HFFc6 (cell line): ENCODE results near the gene HMOX2. TPM values are rescaled to one million over a fixed set of nuclear protein-coding genes. Genes with fewer than 3 reads are reported as not detected.
A peak's percentile ranks its signal among the peaks of the same experiment; 100 is the strongest.

Experiments used
- DNase-seq: peaks from one replicate; pipeline ENCODE4 v3.0.0-alpha.2; 2018
- H3K27ac Mint-ChIP-seq: 2 replicates; pipeline ENCODE4 v1.8.0; 2020; ENCODE audit warnings: mild to moderate bottlenecking, mixed read lengths
- H3K27me3 Mint-ChIP-seq: 2 replicates; pipeline ENCODE4 v1.8.0; 2021; ENCODE audit warnings: mild to moderate bottlenecking, moderate library complexity, mixed read lengths; ENCODE audit not compliant: insufficient read depth
- H3K36me3 Mint-ChIP-seq: 2 replicates; pipeline ENCODE4 v1.8.0; 2021; ENCODE audit warnings: low read depth, mixed read lengths
- H3K4me1 Mint-ChIP-seq: 2 replicates; pipeline ENCODE4 v1.8.0; 2020; ENCODE audit warnings: low read depth, mixed read lengths
- H3K4me3 Mint-ChIP-seq: 2 replicates; pipeline ENCODE4 v1.8.0; 2020; ENCODE audit warnings: mild to moderate bottlenecking, moderate library complexity, mixed read lengths
- H3K9me3 Mint-ChIP-seq: 2 replicates; pipeline ENCODE4 v1.8.0; 2020; ENCODE audit warnings: mild to moderate bottlenecking, mixed read lengths
- total RNA-seq, 6 experiments: library from RNA; stranded (reverse); fragmentation: NEBNext Ultra II Directional; extraction: Animal tissue kit (Norgen Biotek cat#: 25700); gene quantifications; 2 replicates in 1 of 6; 3 replicates in 5 of 6; pipeline ENCODE4 v1.2.3, GENCODE V29; 2021
- TF ChIP-seq, protein P1 (sequence below): fragments of 200-600 bp; sonication (generic); IDR thresholded peaks from 2 replicates; pipeline ENCODE4 v1.5.0; 2021; ENCODE audit warnings: antibody characterized with exemption, mild to moderate bottlenecking

The HMOX2 gene
- total RNA-seq, 6 experiments from 2014 or later = 45.2 to 60.5 (median 54.9) TPM

DNA sequence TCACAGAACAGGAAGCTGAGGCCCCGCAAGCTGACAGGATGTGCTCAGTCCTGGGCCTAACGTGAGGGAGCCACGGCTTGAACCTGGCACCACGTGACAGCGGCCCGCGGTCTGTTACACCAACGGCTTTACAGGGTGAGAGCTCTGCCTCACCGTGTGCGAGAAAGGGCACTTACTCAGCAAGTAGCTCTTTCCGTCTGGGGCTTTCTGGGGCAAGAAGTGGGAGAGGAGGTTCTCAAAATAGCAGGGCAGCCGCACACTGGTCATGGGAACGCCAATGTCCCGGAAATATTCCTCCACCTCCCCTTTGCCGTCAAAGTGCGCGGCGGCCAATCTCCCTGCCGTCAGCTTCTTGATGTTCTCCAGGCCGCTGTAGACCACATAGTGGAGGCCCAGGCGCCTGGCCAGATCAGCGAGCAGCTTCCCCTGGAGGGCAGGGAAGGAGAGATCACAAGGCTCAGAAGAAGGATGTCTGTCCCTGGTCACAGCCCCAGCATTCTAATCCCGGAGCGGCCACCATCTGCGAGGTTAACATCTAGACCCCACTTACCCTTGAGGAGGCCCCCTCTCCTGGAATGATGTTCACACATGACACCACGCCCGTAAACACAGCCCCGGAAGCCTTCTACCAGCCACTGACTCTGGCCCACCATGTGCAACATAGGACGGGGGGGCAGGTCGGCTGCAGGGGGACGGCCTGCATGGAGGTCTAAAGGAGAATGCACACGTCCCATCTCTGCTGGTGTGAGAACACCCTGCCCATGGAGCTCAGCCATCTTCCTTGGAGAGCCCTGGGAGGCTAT, 10.0 kb upstream of the HMOX2 start:
- Mint-ChIP-seq H3K27me3 (peaks cover 2% of the 10 kb centered on the region), H3K36me3 (peaks cover 11% of the 10 kb centered on the region)

GRCh38 chr16:4467916-4468315, 8.3 kb upstream of the HMOX2 start:
- Mint-ChIP-seq H3K4me3 (no peak overlapping the region), H3K36me3 (peaks cover 11% of the 10 kb centered on the region), H3K9me3 (no peaks in the 10 kb centered on the region), H3K27ac (no peak overlapping the region), H3K4me1 (peaks cover 16% of the 10 kb centered on the region), H3K27me3 (peaks cover 2% of the 10 kb centered on the region)
- no peak for DNase-seq
- TF ChIP-seq, protein P1, sequence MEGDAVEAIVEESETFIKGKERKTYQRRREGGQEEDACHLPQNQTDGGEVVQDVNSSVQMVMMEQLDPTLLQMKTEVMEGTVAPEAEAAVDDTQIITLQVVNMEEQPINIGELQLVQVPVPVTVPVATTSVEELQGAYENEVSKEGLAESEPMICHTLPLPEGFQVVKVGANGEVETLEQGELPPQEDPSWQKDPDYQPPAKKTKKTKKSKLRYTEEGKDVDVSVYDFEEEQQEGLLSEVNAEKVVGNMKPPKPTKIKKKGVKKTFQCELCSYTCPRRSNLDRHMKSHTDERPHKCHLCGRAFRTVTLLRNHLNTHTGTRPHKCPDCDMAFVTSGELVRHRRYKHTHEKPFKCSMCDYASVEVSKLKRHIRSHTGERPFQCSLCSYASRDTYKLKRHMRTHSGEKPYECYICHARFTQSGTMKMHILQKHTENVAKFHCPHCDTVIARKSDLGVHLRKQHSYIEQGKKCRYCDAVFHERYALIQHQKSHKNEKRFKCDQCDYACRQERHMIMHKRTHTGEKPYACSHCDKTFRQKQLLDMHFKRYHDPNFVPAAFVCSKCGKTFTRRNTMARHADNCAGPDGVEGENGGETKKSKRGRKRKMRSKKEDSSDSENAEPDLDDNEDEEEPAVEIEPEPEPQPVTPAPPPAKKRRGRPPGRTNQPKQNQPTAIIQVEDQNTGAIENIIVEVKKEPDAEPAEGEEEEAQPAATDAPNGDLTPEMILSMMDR = no peak

More for the DNA sequence above, 10.0 kb upstream of the HMOX2 start:
- no peak for DNase-seq
- TF ChIP-seq, protein P1 = no peak
- no peak overlapping the region for H3K27ac Mint-ChIP-seq
- no peaks in the 10 kb centered on the region for H3K9me3 Mint-ChIP-seq
- H3K4me1 Mint-ChIP-seq = peaks cover 16% of the 10 kb centered on the region
- no peak overlapping the region for H3K4me3 Mint-ChIP-seq

DNA sequence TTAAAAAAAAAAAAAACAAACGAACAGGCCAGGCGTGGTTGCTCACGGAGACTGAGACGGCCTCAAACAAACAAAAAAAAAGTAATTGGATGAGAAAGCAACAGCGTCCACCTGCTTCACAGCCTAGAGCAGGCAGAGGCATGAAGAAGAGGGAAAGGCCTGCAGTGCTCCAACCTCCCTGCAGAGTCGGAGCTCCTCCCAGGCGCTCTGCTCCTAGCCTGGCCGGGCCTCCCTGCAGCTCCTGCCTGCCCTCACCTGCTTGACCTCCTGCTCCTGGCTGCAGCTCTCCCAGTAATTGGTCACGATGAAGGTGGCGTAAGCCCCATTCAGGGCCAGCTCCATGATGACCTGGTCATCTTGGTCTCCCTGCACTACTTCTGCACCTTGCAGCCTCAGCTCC, 7.2 kb upstream of the HMOX2 start:
- TF ChIP-seq, protein P1 = no peak
- Mint-ChIP-seq H3K4me3 (no peak overlapping the region), H3K36me3 (peaks cover 11% of the 10 kb centered on the region), H3K27ac (no peak overlapping the region), H3K4me1 (peaks cover 12% of the 10 kb centered on the region), H3K9me3 (no peaks in the 10 kb centered on the region), H3K27me3 (no peaks in the 10 kb centered on the region; the same call in none of the 2 replicates)
- no peak for DNase-seq

DNA sequence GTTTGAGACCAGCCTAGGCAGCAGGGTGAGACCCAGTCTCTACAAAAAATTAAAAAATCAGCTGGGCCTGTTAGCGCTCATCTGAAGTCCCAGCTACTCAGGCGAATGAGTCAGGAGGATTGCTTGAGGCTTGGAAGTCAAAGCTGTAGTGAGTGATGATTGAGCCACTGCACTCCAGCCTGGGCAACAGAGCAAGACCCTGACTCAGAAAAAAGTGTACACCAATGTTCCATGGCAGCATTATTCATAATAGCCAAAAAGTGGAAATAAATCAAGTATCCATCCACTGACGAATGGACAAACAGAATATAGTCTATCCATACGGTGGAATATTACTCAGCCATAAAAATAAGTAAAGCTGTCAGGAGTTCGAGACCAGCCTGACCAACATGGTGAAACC, 4.3 kb upstream of the HMOX2 start:
- Mint-ChIP-seq H3K27ac (no peak overlapping the region), H3K36me3 (peaks cover 5% of the 10 kb centered on the region)

DNA sequence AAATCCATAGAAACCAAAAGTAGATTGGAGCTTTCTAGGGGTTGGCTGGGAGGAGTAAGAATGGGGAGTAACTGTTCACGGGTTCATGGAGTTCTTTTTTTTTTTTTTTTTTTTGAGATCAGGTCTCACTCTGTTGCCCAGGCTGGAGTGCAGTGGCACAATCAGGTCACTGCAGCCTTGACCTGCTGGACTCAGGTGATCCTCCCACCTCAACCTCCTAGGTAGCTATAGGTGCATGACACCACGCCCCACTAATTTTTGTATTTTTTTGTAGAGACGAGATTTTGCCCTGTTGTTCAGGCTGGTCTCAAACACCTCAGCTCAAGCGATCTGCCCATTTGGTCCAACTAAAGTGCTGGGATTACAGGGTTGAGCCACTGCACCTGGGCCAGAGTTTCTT, 3.3 kb upstream of the HMOX2 start:
- no peak for DNase-seq
- peaks cover 7% of the 10 kb centered on the region for H3K36me3 Mint-ChIP-seq
- H3K4me3 Mint-ChIP-seq = 0 out of 2 replicates have a peak overlapping the region, but pooled peaks have one; percentile 71
- peaks cover 9% of the 10 kb centered on the region for H3K9me3 Mint-ChIP-seq
- peaks cover 20% of the 10 kb centered on the region for H3K4me1 Mint-ChIP-seq
- no peak overlapping the region for H3K27ac Mint-ChIP-seq
- no peaks in the 10 kb centered on the region; the same call in none of the 2 replicates for H3K27me3 Mint-ChIP-seq
- TF ChIP-seq, protein P1 = no peak

More for the DNA sequence above, 4.3 kb upstream of the HMOX2 start:
- DNase-seq = no peak
- Mint-ChIP-seq H3K4me1 (peaks cover 11% of the 10 kb centered on the region), H3K9me3 (peaks cover 9% of the 10 kb centered on the region), H3K27me3 (no peaks in the 10 kb centered on the region; the same call in 1 of the 2 replicates), H3K4me3 (no peak overlapping the region)
- TF ChIP-seq, protein P1 = no peak
